Inflammatory macrophage (primary cell): ENCODE results near the gene MRPS15.

ENCODE experiments used
- DNase-seq, 2 donors: peaks; one replicate each; pipeline ENCODE4 v3.0.0-alpha.2; 2020 to 2022

The MRPS15 gene

GRCh38 chr1:36419140-36419539 lies 45.0 kb downstream of the MRPS15 start:
- no peak for DNase-seq

GRCh38 chr1:36417931-36418330 lies 46.3 kb downstream of the MRPS15 start:
- DNase-seq: no peak

- DNase-seq: no peak
Measured at GRCh38 chr1:36415661-36416326, 48.4 kb downstream of the MRPS15 start.

GRCh38 chr1:36414384-36414783 lies 49.8 kb downstream of the MRPS15 start:
- no peak for DNase-seq

GRCh38 chr1:36411674-36412648 lies 52.2 kb downstream of the MRPS15 start:
- peak; percentile 45 to 62 for DNase-seq

GRCh38 chr1:36408479-36408878 lies 55.7 kb downstream of the MRPS15 start:
- DNase-seq: no peak

GRCh38 chr1:36406440-36406839 lies 57.7 kb downstream of the MRPS15 start:
- no peak for DNase-seq
